ENCODE results near the gene CA14.
"Not testable (repeated sequence)": the region's sequence is repeated elsewhere in the genome, so short reads cannot be mapped to it uniquely, and the experiment has no call there.

Gene CA14

DNA sequence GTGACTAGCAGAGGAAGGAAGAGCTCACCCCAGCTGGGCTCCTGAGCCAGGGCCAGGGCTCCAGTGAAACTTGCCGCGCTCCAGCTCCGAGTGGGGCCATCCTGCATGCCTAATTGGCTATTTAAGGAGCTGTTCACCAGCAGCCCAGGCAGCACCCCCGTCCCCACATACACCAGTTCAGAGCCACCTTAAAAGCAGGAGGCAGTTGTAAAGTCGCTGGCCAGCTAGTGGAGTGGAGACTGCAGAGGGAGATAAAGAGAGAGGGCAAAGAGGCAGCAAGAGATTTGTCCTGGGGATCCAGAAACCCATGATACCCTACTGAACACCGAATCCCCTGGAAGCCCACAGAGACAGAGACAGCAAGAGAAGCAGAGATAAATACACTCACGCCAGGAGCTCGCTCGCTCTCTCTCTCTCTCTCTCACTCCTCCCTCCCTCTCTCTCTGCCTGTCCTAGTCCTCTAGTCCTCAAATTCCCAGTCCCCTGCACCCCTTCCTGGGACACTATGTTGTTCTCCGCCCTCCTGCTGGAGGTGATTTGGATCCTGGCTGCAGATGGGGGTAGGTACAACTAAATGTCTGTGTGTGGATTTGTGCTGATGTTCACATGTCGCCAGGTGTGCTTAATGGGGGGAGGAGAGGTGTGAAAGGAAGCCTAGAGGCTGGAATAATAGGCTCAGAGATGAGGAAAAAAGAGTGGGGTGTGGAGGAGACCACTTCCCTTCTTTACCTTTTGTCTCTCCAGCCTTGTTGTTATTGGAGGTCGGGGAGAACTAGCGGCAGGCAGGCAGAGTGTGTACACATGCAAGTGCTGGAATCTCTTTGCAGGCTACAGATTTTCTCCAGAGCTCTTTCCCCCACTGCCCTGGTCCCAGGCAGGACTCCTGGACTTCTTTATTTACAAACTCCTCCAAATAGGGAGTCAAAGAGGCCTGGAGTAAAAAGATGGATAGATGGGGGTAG lies at the start of gene CA14:
Gene CA14 (plus strand): TSS at position 151 of the 962 bp plus-strand sequence. CDS start 355 bp downstream, at position 506.
- H3K27me3 ChIP-seq (ENCODE audit: control insufficient read depth, insufficient read depth, low read length) = no peaks in the 10 kb centered on the region
- peak within 1 kb of the TSS; percentile 45; the same call in 1 of the 2 replicates for H3K4me3 ChIP-seq (ENCODE audit: low read length)
- no peaks in the 10 kb centered on the region for H3K9me3 ChIP-seq (ENCODE audit: control insufficient read depth, insufficient read depth, low read length)
- peak within 1 kb of the TSS; percentile 8 for H3K27ac ChIP-seq (ENCODE audit: low read length)
- peaks cover 4% of the 10 kb centered on the region; the same call in 1 of the 2 replicates for H3K4me1 ChIP-seq (ENCODE audit: control insufficient read depth, insufficient read depth, low read length)
- peaks cover 11% of the 10 kb centered on the region; the same call in 1 of the 2 replicates for H3K36me3 ChIP-seq (ENCODE audit: control insufficient read depth, insufficient read depth, low read length)
- no peak for DNase-seq (ENCODE audit: low read depth, low spot score)
- WGBS (ENCODE audit: insufficient coverage, insufficient read length) = no CpG with 5 or more reads among the region's 13 CpGs

GRCh38 chr1:150208460-150208859 lies 49.1 kb upstream of the CA14 start:
- not testable (repeated sequence) for H3K27ac ChIP-seq (ENCODE audit: low read length); H3K4me1 ChIP-seq (ENCODE audit: control insufficient read depth, insufficient read depth, low read length); H3K36me3 ChIP-seq (ENCODE audit: control insufficient read depth, insufficient read depth, low read length); H3K4me3 ChIP-seq (ENCODE audit: low read length); H3K27me3 ChIP-seq (ENCODE audit: control insufficient read depth, insufficient read depth, low read length); DNase-seq (ENCODE audit: low read depth, low spot score); H3K9me3 ChIP-seq (ENCODE audit: control insufficient read depth, insufficient read depth, low read length)
- no CpG with 5 or more reads among the region's 6 CpGs for WGBS (ENCODE audit: insufficient coverage, insufficient read length)

DNA sequence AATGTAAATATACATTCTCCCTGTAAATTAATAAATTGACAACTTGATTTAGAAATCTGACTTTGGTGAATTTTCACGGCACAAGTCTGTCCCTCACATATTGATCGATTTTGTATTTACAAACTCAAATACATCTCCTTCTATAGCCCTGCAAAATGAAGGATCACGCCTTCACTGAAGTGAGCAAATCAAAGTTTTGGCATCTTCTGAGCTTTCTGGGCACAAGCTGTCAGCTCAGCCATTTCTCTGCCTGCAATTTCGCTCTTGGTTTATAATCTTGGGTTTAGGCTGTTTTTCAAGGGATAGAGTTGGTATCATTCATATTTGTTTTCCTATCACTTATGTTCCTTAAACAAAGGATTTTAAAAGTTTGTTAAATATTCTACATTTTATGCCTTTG lies 47.5 kb upstream of the CA14 start:
- Histone ChIP-seq H3K27ac (ENCODE audit: low read length) (no peak overlapping the region), H3K4me3 (ENCODE audit: low read length) (no peak overlapping the region), H3K4me1 (ENCODE audit: control insufficient read depth, insufficient read depth, low read length) (no peaks in the 10 kb centered on the region), H3K36me3 (ENCODE audit: control insufficient read depth, insufficient read depth, low read length) (no peaks in the 10 kb centered on the region), H3K9me3 (ENCODE audit: control insufficient read depth, insufficient read depth, low read length) (no peaks in the 10 kb centered on the region), H3K27me3 (ENCODE audit: control insufficient read depth, insufficient read depth, low read length) (no peaks in the 10 kb centered on the region)
- no peak for DNase-seq (ENCODE audit: low read depth, low spot score)
- WGBS (ENCODE audit: insufficient coverage, insufficient read length) = no CpG with 5 or more reads among the region's 4 CpGs

- no peaks in the 10 kb centered on the region for H3K27me3 ChIP-seq (ENCODE audit: control insufficient read depth, insufficient read depth, low read length)
- no peaks in the 10 kb centered on the region for H3K9me3 ChIP-seq (ENCODE audit: control insufficient read depth, insufficient read depth, low read length)
- H3K36me3 ChIP-seq (ENCODE audit: control insufficient read depth, insufficient read depth, low read length) = no peaks in the 10 kb centered on the region
- H3K27ac ChIP-seq (ENCODE audit: low read length) = no peak overlapping the region
- H3K4me1 ChIP-seq (ENCODE audit: control insufficient read depth, insufficient read depth, low read length) = no peaks in the 10 kb centered on the region
- no peak overlapping the region for H3K4me3 ChIP-seq (ENCODE audit: low read length)
- WGBS (ENCODE audit: insufficient coverage, insufficient read length) = no CpG with 5 or more reads among the region's 4 CpGs
- no peak for DNase-seq (ENCODE audit: low read depth, low spot score)
These were observed 46.9 kb upstream of the CA14 start for GRCh38 chr1:150210706-150211105.

DNA sequence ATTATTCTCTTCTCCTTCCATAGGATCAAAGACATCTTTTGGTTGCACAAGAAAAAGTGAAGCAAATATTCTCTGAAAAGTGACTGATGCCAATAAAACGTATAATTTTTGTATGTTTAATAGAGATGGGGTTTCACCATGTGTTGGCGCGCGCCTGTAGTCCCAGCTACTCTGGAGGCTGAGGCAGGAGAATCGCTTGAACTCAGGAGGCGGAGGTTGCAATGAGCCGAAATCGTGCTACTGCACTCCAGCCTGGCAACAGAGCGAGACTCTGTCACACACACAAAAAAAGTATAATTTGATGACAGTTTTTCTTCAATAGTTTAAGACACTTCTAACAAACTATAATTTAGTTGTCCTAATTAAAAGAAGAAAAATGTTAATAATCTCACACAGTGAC lies 45.5 kb upstream of the CA14 start:
- Histone ChIP-seq H3K27me3 (ENCODE audit: control insufficient read depth, insufficient read depth, low read length) (no peaks in the 10 kb centered on the region), H3K27ac (ENCODE audit: low read length) (no peak overlapping the region), H3K4me3 (ENCODE audit: low read length) (no peak overlapping the region), H3K36me3 (ENCODE audit: control insufficient read depth, insufficient read depth, low read length) (no peaks in the 10 kb centered on the region), H3K4me1 (ENCODE audit: control insufficient read depth, insufficient read depth, low read length) (no peaks in the 10 kb centered on the region), H3K9me3 (ENCODE audit: control insufficient read depth, insufficient read depth, low read length) (no peaks in the 10 kb centered on the region)
- no peak for DNase-seq (ENCODE audit: low read depth, low spot score)
- WGBS (ENCODE audit: insufficient coverage, insufficient read length) = no CpG with 5 or more reads among the region's 9 CpGs

- WGBS (ENCODE audit: insufficient coverage, insufficient read length) = no CpG with 5 or more reads among the region's 38 CpGs
- no peaks in the 10 kb centered on the region for H3K36me3 ChIP-seq (ENCODE audit: control insufficient read depth, insufficient read depth, low read length)
- no peaks in the 10 kb centered on the region for H3K9me3 ChIP-seq (ENCODE audit: control insufficient read depth, insufficient read depth, low read length)
- no peaks in the 10 kb centered on the region for H3K4me1 ChIP-seq (ENCODE audit: control insufficient read depth, insufficient read depth, low read length)
- no peak overlapping the region for H3K27ac ChIP-seq (ENCODE audit: low read length)
- H3K4me3 ChIP-seq (ENCODE audit: low read length) = peak overlapping the region; percentile 31; the same call in 1 of the 2 replicates
- no peaks in the 10 kb centered on the region for H3K27me3 ChIP-seq (ENCODE audit: control insufficient read depth, insufficient read depth, low read length)
- peak; percentile 91 for DNase-seq (ENCODE audit: low read depth, low spot score)
These were observed 44.1 kb upstream of the CA14 start for GRCh38 chr1:150213170-150214098.

- not testable (repeated sequence) for H3K4me3 ChIP-seq (ENCODE audit: low read length); H3K27me3 ChIP-seq (ENCODE audit: control insufficient read depth, insufficient read depth, low read length); H3K4me1 ChIP-seq (ENCODE audit: control insufficient read depth, insufficient read depth, low read length); DNase-seq (ENCODE audit: low read depth, low spot score); H3K9me3 ChIP-seq (ENCODE audit: control insufficient read depth, insufficient read depth, low read length); H3K36me3 ChIP-seq (ENCODE audit: control insufficient read depth, insufficient read depth, low read length); H3K27ac ChIP-seq (ENCODE audit: low read length)
- no CpG with 5 or more reads among the region's 18 CpGs for WGBS (ENCODE audit: insufficient coverage, insufficient read length)
These were observed 43.3 kb upstream of the CA14 start for GRCh38 chr1:150214099-150214756.

- not testable (repeated sequence) for H3K36me3 ChIP-seq (ENCODE audit: control insufficient read depth, insufficient read depth, low read length); H3K27me3 ChIP-seq (ENCODE audit: control insufficient read depth, insufficient read depth, low read length); H3K4me1 ChIP-seq (ENCODE audit: control insufficient read depth, insufficient read depth, low read length); H3K27ac ChIP-seq (ENCODE audit: low read length); DNase-seq (ENCODE audit: low read depth, low spot score); H3K9me3 ChIP-seq (ENCODE audit: control insufficient read depth, insufficient read depth, low read length); H3K4me3 ChIP-seq (ENCODE audit: low read length)
- 100% methylated on average over 2 of the region's 6 CpGs for WGBS (ENCODE audit: insufficient coverage, insufficient read length)
These were observed 41.7 kb upstream of the CA14 start for GRCh38 chr1:150215855-150216254.

DNA sequence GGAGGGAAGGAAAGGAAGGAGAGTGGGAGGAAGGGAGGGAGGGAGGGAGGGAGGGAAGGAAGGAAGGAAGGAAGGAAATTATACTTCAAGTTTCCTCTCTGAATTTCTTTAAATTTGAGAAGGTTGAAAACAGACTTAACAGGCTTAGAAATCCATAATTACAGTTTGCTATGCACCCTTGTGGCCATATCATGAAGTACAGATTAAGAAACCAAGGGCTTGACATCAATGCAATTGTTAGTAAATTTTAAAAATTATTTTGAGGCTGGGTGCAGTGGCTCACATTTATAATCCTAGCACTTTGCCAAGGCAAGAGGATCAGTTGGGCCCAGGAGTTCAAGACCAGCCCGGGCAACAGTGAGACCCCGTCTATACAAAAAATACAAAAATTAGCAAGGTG lies 36.0 kb upstream of the CA14 start:
- Histone ChIP-seq H3K9me3 (ENCODE audit: control insufficient read depth, insufficient read depth, low read length) (no peaks in the 10 kb centered on the region), H3K27ac (ENCODE audit: low read length) (no peak overlapping the region), H3K36me3 (ENCODE audit: control insufficient read depth, insufficient read depth, low read length) (peaks cover 9% of the 10 kb centered on the region; the same call in 1 of the 2 replicates), H3K4me3 (ENCODE audit: low read length) (no peak overlapping the region), H3K27me3 (ENCODE audit: control insufficient read depth, insufficient read depth, low read length) (no peaks in the 10 kb centered on the region), H3K4me1 (ENCODE audit: control insufficient read depth, insufficient read depth, low read length) (no peaks in the 10 kb centered on the region)
- no CpG with 5 or more reads among the region's 2 CpGs for WGBS (ENCODE audit: insufficient coverage, insufficient read length)
- DNase-seq (ENCODE audit: low read depth, low spot score) = no peak

DNA sequence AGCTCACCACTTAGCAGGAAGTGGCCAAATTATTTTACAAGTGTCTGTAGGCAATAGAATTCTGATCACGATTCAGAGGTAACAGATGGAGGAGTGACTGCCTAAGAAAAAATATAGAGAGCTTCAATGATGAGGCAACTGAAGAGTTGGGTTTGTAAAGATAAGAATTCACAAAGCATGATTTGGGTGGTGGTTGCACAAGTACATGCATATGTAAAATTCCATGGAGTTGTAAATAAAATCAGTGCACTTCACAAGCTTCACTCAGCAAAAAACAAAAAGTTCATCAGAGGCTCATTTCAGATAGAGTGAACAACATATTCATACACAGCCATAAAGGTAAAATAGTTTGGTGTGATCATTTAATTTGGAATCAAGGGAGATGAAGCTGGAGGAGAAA lies 32.6 kb upstream of the CA14 start:
- Histone ChIP-seq H3K9me3 (ENCODE audit: control insufficient read depth, insufficient read depth, low read length) (no peaks in the 10 kb centered on the region), H3K27ac (ENCODE audit: low read length) (no peak overlapping the region), H3K36me3 (ENCODE audit: control insufficient read depth, insufficient read depth, low read length) (peaks cover 15% of the 10 kb centered on the region; the same call in 1 of the 2 replicates), H3K4me3 (ENCODE audit: low read length) (no peak overlapping the region), H3K27me3 (ENCODE audit: control insufficient read depth, insufficient read depth, low read length) (no peaks in the 10 kb centered on the region), H3K4me1 (ENCODE audit: control insufficient read depth, insufficient read depth, low read length) (no peaks in the 10 kb centered on the region)
- no peak for DNase-seq (ENCODE audit: low read depth, low spot score)
- WGBS (ENCODE audit: insufficient coverage, insufficient read length) = no CpG with 5 or more reads among the region's 1 CpG

All from iPS DF 6.9 (cell line).